HEK293 (cell line): ENCODE data around the gene PLEKHF1.

ENCODE experiments used
- AEBP2 ChIP-seq: fragments of 450-650 bp; formaldehyde crosslinking; IDR thresholded peaks from 2 replicates; pipeline ENCODE4 v1.5.1; 2016; ENCODE audit warnings: missing biosample characterization, missing genetic modification characterization, borderline replicate concordance
- CTCF ChIP-seq: fragments of 450-650 bp; formaldehyde crosslinking; IDR thresholded peaks from 2 replicates; pipeline ENCODE4 v1.5.1; 2016; ENCODE audit warnings: missing biosample characterization, missing genetic modification characterization
- FEZF1 ChIP-seq: fragments of 450-650 bp; formaldehyde crosslinking; IDR thresholded peaks from 2 replicates; pipeline ENCODE4 v1.5.1; 2016; ENCODE audit warnings: missing biosample characterization, missing genetic modification characterization
- GLI2 ChIP-seq: fragments of 450-650 bp; formaldehyde crosslinking; IDR thresholded peaks from 2 replicates; pipeline ENCODE4; 2017; ENCODE audit warnings: missing biosample characterization, missing genetic modification characterization, low read depth, borderline replicate concordance
- OVOL3 ChIP-seq: fragments of 450-650 bp; formaldehyde crosslinking; IDR thresholded peaks from 2 replicates; pipeline ENCODE4 v1.5.1; 2016; ENCODE audit warnings: missing biosample characterization, missing genetic modification characterization
- RBAK ChIP-seq: fragments of 450-650 bp; formaldehyde crosslinking; IDR thresholded peaks from 2 replicates; pipeline ENCODE4 v1.5.1; 2016; ENCODE audit warnings: missing biosample characterization, missing genetic modification characterization
- SCRT1 ChIP-seq: fragments of 450-650 bp; formaldehyde crosslinking; IDR thresholded peaks from 2 replicates; pipeline ENCODE4 v1.5.1; 2016; ENCODE audit warnings: missing biosample characterization, missing genetic modification characterization, borderline replicate concordance
- ZBTB21 ChIP-seq: fragments of 450-650 bp; formaldehyde crosslinking; IDR thresholded peaks from 2 replicates; pipeline ENCODE4 v1.5.1; 2017; ENCODE audit warnings: missing biosample characterization, missing genetic modification characterization
- ZNF10 ChIP-seq: fragments of 450-650 bp; formaldehyde crosslinking; IDR thresholded peaks from 2 replicates; pipeline ENCODE4 v1.5.1; 2017; ENCODE audit warnings: missing biosample characterization, missing genetic modification characterization
- ZNF175 ChIP-seq: fragments of 450-650 bp; formaldehyde crosslinking; IDR thresholded peaks from 2 replicates; pipeline ENCODE4 v1.5.1; 2016; ENCODE audit warnings: missing biosample characterization, missing genetic modification characterization
- ZNF239 ChIP-seq: fragments of 450-650 bp; formaldehyde crosslinking; IDR thresholded peaks from 2 replicates; pipeline ENCODE4 v1.5.1; 2016; ENCODE audit warnings: missing biosample characterization, missing genetic modification characterization
- ZNF26 ChIP-seq: fragments of 450-650 bp; formaldehyde crosslinking; IDR thresholded peaks from 2 replicates; pipeline ENCODE4 v1.5.1; 2016; ENCODE audit warnings: missing biosample characterization, missing genetic modification characterization
- ZNF311 ChIP-seq: fragments of 450-650 bp; formaldehyde crosslinking; IDR thresholded peaks from 2 replicates; pipeline ENCODE4 v1.5.1; 2017; ENCODE audit warnings: missing biosample characterization, missing genetic modification characterization, borderline replicate concordance
- ZNF366 ChIP-seq: fragments of 450-650 bp; formaldehyde crosslinking; conservative IDR thresholded peaks from 2 replicates; pipeline ENCODE4 v1.5.1; 2016; ENCODE audit warnings: missing biosample characterization, missing genetic modification characterization
- ZNF398 ChIP-seq: fragments of 450-650 bp; formaldehyde crosslinking; IDR thresholded peaks from 2 replicates; pipeline ENCODE4 v1.5.1; 2017; ENCODE audit warnings: missing biosample characterization, missing genetic modification characterization
- ZNF426 ChIP-seq: fragments of 450-650 bp; formaldehyde crosslinking; IDR thresholded peaks from 2 replicates; pipeline ENCODE4 v1.5.1; 2017; ENCODE audit warnings: missing biosample characterization, missing genetic modification characterization, mild to moderate bottlenecking, inconsistent platforms, moderate library complexity
- ZNF518A ChIP-seq: fragments of 450-650 bp; formaldehyde crosslinking; conservative IDR thresholded peaks from 2 replicates; pipeline ENCODE4 v1.5.1; 2016; ENCODE audit warnings: low read depth, missing biosample characterization, missing genetic modification characterization
- ZNF544 ChIP-seq: fragments of 450-650 bp; formaldehyde crosslinking; IDR thresholded peaks from 2 replicates; pipeline ENCODE4 v1.5.0; 2017; ENCODE audit warnings: missing biosample characterization, missing genetic modification characterization
- ZNF549 ChIP-seq: fragments of 450-650 bp; IDR thresholded peaks from 2 replicates; pipeline ENCODE4 v1.5.1; 2018; ENCODE audit warnings: missing biosample characterization, missing genetic modification characterization, mild to moderate bottlenecking, inconsistent platforms, moderate library complexity
- ZNF658 ChIP-seq: fragments of 450-650 bp; formaldehyde crosslinking; IDR thresholded peaks from 2 replicates; pipeline ENCODE4; 2016; ENCODE audit warnings: missing biosample characterization, missing genetic modification characterization
- ZNF701 ChIP-seq: fragments of 450-650 bp; formaldehyde crosslinking; IDR thresholded peaks from 2 replicates; pipeline ENCODE4 v1.5.1; 2016; ENCODE audit warnings: missing biosample characterization, missing genetic modification characterization
- ZNF776 ChIP-seq: fragments of 450-650 bp; formaldehyde crosslinking; IDR thresholded peaks from 2 replicates; pipeline ENCODE4 v1.5.0; 2017; ENCODE audit warnings: missing biosample characterization, missing genetic modification characterization, borderline replicate concordance
- ZNF777 ChIP-seq: fragments of 450-650 bp; formaldehyde crosslinking; IDR thresholded peaks from 2 replicates; pipeline ENCODE4 v1.5.1; 2017; ENCODE audit warnings: missing biosample characterization, missing genetic modification characterization, borderline replicate concordance
- ZNF792 ChIP-seq: fragments of 450-650 bp; formaldehyde crosslinking; IDR thresholded peaks from 2 replicates; pipeline ENCODE4 v1.5.1; 2016; ENCODE audit warnings: missing biosample characterization, missing genetic modification characterization
- ZXDB ChIP-seq: fragments of 450-650 bp; formaldehyde crosslinking; IDR thresholded peaks from 2 replicates; pipeline ENCODE4 v1.5.1; 2016; ENCODE audit warnings: missing biosample characterization, missing genetic modification characterization
- TF ChIP-seq, protein P1 (sequence below): fragments of 450-650 bp; formaldehyde crosslinking; IDR thresholded peaks from 2 replicates; pipeline ENCODE4 v1.5.1; 2016; ENCODE audit warnings: missing biosample characterization, missing genetic modification characterization

Gene PLEKHF1

GRCh38 chr19:29714953-29715700, 49.9 kb downstream of the PLEKHF1 start, which contains the start of gene C19orf12 (continued):
- TF ChIP-seq ZXDB: peak; percentile 85
- TF ChIP-seq ZNF544 (tag by site-specific recombination): no peak
- TF ChIP-seq ZNF175 (tag by site-specific recombination): no peak
- no peak for TF ChIP-seq ZNF311
- no peak for TF ChIP-seq ZNF777 (tag by site-specific recombination)
- TF ChIP-seq ZNF518A (tag by site-specific recombination): no peak
- no peak; the same call in 1 of the 2 replicates for TF ChIP-seq RBAK
- TF ChIP-seq ZNF776 (tag by site-specific recombination): no peak
- no peak; the same call in 1 of the 2 replicates for TF ChIP-seq ZBTB21 (tag by site-specific recombination)
- no peak for TF ChIP-seq GLI2 (tag by site-specific recombination)
- TF ChIP-seq ZNF26: no peak
- TF ChIP-seq ZNF658: no peak
- no peak for TF ChIP-seq ZNF239 (tag by site-specific recombination)
- TF ChIP-seq ZNF792: no peak
- TF ChIP-seq ZNF10 (tag by site-specific recombination): 0 out of 2 replicates have a peak, but pooled peaks have one; percentile 17
- no peak for TF ChIP-seq SCRT1 (tag by site-specific recombination)
- TF ChIP-seq ZNF426 (tag by site-specific recombination): no peak
- TF ChIP-seq FEZF1 (tag by site-specific recombination): no peak
- TF ChIP-seq CTCF: 0 out of 2 replicates have a peak, but pooled peaks have one; percentile 34
- TF ChIP-seq ZNF549 (tag by site-specific recombination): no peak
- no peak for TF ChIP-seq AEBP2 (tag by site-specific recombination)
- TF ChIP-seq OVOL3 (tag by site-specific recombination): peak; percentile 64; the same call in 1 of the 2 replicates
- no peak for TF ChIP-seq ZNF701 (tag by site-specific recombination)
- TF ChIP-seq ZNF366 (tag by site-specific recombination): 0 out of 2 replicates have a peak, but pooled peaks have one; percentile 21
- TF ChIP-seq ZNF398: no peak
- TF ChIP-seq, protein P1, sequence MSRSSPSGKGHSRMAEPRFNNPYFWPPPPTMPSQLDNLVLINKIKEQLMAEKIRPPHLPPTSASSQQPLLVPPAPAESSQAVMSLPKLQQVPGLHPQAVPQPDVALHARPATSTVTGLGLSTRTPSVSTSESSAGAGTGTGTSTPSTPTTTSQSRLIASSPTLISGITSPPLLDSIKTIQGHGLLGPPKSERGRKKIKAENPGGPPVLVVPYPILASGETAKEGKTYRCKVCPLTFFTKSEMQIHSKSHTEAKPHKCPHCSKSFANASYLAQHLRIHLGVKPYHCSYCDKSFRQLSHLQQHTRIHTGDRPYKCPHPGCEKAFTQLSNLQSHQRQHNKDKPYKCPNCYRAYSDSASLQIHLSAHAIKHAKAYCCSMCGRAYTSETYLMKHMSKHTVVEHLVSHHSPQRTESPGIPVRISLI (tag by site-specific recombination): no peak
